Activated naive CD8-positive, alpha-beta T cell (primary cell): ENCODE measurements around the gene LIPE.

ENCODE experiments used
- H3K27ac Mint-ChIP-seq: one replicate; pipeline ENCODE4 v1.8.0; 2021; ENCODE audit warnings: mixed read lengths
- H3K27me3 Mint-ChIP-seq: one replicate; pipeline ENCODE4 v1.8.0; 2021; ENCODE audit warnings: mixed read lengths
- H3K36me3 Mint-ChIP-seq: one replicate; pipeline ENCODE4 v1.8.0; 2021; ENCODE audit warnings: mixed read lengths
- H3K4me1 Mint-ChIP-seq: one replicate; pipeline ENCODE4 v1.8.0; 2021; ENCODE audit warnings: low read depth, mixed read lengths
- H3K4me3 Mint-ChIP-seq: one replicate; pipeline ENCODE4 v1.8.0; 2021; ENCODE audit warnings: mild to moderate bottlenecking, mixed read lengths
- H3K9me3 Mint-ChIP-seq: one replicate; pipeline ENCODE4 v1.8.0; 2021; ENCODE audit warnings: low read depth, mixed read lengths

Gene LIPE

DNA sequence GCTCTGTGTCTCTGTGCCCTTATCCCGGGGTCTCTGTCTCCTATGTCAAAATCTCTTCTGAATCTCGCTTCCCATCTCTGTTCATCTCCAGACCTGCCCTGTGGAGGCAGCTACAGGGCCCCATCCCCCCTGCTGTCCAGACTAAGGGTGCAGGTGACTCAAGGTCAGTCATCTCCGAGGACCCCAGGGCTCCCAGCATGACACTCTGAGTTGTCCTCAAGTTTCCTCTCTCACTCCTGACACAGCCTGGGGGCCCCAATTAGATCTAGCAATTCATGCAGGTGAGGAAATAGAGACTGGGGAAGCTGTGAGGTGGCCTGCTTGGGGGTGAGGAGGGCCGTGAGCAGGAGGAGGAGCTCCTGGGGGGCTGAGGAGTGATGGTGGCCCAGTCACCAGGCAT lies 35.0 kb downstream of the LIPE start:
- Mint-ChIP-seq H3K9me3 (no peaks in the 10 kb centered on the region), H3K36me3 (no peaks in the 10 kb centered on the region), H3K27me3 (peaks cover 8% of the 10 kb centered on the region), H3K4me3 (no peak overlapping the region), H3K4me1 (peaks cover 11% of the 10 kb centered on the region), H3K27ac (no peak overlapping the region)

DNA sequence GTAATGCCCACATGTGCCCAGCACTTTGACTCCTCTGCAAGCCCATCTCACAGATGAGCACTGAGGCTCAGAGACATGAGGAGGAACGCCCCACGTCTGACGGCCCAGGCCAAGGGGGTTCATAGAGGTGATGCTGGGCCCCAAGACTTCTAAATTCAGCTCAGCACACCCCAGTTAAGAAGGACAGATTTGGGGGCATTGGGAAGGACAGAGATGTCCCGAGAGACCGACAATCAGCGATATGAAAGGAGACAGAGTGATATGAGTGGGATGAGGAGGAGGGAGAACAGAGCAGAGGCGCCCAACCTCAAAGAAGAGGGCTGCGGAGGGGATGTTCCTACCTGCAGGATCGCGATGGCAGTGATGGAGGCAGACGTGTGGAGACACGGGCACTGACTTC lies 37.3 kb downstream of the LIPE start, which contains the start of gene CNFN:
CNFN (minus strand) TSS at position 399 of the 400 bp plus-strand sequence. CDS start 1,260 bp downstream, outside the sequence.
- Mint-ChIP-seq H3K4me1 (peaks cover 7% of the 10 kb centered on the region), H3K27me3 (peaks cover 15% of the 10 kb centered on the region), H3K36me3 (no peaks in the 10 kb centered on the region), H3K4me3 (no peak within 1 kb of the TSS), H3K9me3 (no peaks in the 10 kb centered on the region), H3K27ac (no peak within 1 kb of the TSS)

DNA sequence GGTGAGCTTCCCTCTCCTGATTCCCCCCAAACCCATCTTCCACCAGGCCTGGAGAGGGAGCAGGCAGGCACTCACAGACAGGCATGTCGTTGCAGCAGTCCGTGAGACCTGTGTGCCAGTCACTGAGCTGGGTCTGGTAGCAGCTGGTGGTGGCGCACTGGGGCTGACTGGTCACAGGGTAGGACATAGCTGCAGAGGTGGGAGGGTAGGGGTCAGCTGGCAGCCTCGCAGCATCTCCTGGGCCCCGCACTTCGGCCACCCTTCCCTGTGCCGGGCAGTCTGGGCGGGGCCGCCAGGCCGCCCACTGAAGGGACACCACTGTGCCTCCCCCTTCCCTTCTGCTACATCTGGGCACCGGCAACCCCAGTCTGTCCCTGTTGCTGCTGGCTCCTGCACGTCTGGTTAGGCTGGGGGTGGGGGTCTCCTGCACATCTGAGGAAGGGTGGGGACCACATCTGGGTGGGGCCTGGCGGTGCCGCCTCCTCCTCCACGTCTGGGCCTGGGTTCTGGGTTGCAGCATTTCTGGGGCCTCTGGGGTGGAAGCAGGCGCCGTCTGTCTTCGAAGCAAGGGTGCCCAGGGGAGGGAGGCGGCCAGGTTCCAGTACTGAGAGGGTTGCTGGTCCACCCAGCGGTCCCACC lies 38.2 kb downstream of the LIPE start:
- Mint-ChIP-seq H3K27me3 (peaks cover 15% of the 10 kb centered on the region), H3K27ac (no peak overlapping the region), H3K4me1 (peaks cover 5% of the 10 kb centered on the region), H3K9me3 (no peaks in the 10 kb centered on the region), H3K36me3 (no peaks in the 10 kb centered on the region), H3K4me3 (no peak overlapping the region)

DNA sequence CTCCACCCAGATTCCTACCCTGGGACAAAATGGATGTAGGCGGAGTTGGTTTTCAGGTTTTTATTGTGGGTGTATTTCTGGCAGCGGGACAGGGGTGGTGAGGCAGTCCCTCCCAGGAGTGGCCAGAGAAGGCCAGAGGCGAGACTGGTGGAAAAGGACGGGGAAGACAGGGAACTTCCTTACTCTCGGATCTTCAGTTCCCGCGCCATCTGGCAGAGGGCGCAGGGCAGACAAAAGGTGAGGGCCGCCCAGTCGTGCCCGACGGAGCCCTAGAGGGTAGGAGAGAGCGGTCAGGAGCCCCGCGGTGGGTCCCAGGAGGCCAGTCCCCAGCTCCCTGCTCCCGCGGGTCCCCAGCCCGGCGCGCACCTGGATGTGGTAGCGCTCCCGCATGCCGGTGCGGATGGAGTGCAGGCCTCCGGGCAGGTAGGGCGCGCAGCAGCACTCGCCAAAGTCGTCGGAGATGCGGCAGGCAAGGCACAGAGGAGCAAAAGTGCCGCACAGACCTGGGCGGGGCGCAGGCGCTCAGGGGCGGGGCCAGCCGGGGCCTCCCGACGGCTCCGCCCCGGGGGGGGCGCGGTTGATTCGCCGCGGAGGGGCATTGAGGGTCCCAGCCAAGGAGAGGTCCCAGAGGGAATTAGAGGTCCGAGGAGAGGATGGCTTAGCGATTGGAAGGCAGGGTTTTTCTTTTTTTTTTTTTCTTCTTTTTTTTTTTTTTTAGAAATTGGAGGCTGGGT lies 40.0 kb downstream of the LIPE start:
- H3K36me3 Mint-ChIP-seq, result no peaks in the 10 kb centered on the region
- peaks cover 24% of the 10 kb centered on the region for H3K27me3 Mint-ChIP-seq
- no peaks in the 10 kb centered on the region for H3K9me3 Mint-ChIP-seq
- H3K4me1 Mint-ChIP-seq, result peaks cover 5% of the 10 kb centered on the region
- H3K27ac Mint-ChIP-seq, result no peak overlapping the region
- peak overlapping the region; percentile 50 for H3K4me3 Mint-ChIP-seq

DNA sequence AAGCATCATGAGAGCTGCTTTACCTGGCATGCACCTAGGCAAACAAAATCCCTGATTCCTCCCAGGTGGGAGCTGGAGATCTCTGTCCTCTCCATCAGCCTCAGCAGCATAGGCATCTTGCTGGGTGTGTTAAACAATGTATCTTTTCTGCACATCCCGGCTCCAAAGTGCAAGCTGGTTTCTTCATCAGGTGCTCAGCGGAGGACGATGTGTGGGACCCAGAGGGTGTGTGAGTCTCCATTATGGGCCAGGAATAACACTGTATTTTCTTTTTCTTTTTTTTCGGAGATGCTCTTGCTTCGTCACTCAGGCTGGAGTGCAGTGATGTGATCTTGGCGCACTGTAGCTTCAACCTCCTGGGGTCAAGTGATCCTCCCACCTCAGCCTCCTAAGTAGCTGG lies 47.0 kb downstream of the LIPE start:
- Mint-ChIP-seq H3K27ac (no peak overlapping the region), H3K27me3 (peaks cover 10% of the 10 kb centered on the region), H3K4me3 (no peak overlapping the region), H3K9me3 (no peaks in the 10 kb centered on the region), H3K4me1 (peaks cover 4% of the 10 kb centered on the region), H3K36me3 (no peaks in the 10 kb centered on the region)

DNA sequence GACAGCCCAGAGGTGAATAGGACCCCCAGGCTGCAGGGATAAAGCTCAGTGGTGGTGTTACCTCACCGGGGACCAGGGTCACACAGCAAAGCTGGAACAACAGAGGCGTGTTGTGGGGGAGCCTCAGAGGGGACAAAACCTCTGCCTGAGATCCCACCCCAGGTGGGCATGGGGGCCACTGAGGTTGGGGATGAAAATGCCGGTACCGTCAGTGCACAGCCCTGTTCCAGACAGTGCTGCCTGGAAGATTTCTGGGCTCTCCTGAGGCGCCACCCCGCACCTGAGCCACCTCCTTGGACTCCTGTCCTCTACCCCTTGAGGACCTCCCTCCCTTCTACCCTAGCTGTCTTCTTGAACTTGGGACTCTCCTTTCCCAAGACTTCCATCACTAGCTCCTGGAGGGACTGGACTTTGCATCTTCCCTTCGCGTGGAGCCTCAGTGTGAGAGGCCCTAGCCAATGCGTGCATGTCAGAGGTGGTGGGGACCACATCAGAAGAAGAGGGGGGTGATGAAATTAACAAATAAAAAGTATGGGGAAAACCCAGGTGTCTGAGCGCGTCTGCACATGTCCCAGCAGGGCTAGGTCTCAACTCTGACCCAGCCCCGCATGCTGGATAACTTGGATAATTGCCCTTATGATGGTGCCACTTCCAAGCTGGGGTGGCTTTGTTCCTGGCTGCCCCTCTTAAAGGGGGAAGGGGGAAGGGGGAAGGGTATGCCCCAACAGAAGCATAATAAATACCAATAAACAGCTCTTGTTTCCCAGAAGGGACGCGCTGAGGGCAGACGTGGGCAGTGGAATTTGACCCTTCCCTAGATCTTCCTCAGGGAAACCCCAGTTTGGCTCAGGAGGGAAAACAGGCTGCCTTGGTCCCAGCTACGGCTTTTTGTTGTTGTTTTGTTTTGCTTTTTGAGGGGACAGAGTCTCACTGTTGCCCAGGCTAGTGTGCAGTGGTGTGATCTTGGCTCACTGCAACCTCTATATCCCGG lies 48.7 kb downstream of the LIPE start:
- peaks cover 10% of the 10 kb centered on the region for H3K27me3 Mint-ChIP-seq
- H3K4me1 Mint-ChIP-seq, result peaks cover 4% of the 10 kb centered on the region
- peak overlapping the region; percentile 41 for H3K27ac Mint-ChIP-seq
- no peaks in the 10 kb centered on the region for H3K9me3 Mint-ChIP-seq
- H3K4me3 Mint-ChIP-seq, result no peak overlapping the region
- H3K36me3 Mint-ChIP-seq, result no peaks in the 10 kb centered on the region

DNA sequence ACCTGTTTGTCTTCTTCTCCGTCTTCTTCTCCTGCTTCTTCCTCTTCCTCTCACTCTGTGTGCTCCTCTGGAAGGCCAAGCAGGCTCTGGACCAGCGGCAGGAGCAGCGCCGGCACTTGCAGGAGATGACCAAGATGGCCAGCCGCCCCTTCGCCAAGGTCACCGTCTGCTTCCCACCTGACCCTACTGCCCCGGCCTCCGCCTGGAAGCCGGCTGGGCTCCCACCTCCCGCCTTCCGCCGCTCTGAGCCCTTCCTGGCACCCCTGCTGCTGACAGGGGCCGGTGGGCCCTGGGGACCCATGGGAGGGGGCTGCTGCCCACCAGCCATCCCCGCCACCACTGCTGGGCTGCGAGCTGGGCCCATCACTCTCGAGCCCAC lies 51.0 kb downstream of the LIPE start:
- H3K9me3 Mint-ChIP-seq, result no peaks in the 10 kb centered on the region
- no peak overlapping the region for H3K4me3 Mint-ChIP-seq
- H3K4me1 Mint-ChIP-seq, result peaks cover 4% of the 10 kb centered on the region
- peaks cover 2% of the 10 kb centered on the region for H3K36me3 Mint-ChIP-seq
- no peak overlapping the region for H3K27ac Mint-ChIP-seq
- H3K27me3 Mint-ChIP-seq, result no peaks in the 10 kb centered on the region

DNA sequence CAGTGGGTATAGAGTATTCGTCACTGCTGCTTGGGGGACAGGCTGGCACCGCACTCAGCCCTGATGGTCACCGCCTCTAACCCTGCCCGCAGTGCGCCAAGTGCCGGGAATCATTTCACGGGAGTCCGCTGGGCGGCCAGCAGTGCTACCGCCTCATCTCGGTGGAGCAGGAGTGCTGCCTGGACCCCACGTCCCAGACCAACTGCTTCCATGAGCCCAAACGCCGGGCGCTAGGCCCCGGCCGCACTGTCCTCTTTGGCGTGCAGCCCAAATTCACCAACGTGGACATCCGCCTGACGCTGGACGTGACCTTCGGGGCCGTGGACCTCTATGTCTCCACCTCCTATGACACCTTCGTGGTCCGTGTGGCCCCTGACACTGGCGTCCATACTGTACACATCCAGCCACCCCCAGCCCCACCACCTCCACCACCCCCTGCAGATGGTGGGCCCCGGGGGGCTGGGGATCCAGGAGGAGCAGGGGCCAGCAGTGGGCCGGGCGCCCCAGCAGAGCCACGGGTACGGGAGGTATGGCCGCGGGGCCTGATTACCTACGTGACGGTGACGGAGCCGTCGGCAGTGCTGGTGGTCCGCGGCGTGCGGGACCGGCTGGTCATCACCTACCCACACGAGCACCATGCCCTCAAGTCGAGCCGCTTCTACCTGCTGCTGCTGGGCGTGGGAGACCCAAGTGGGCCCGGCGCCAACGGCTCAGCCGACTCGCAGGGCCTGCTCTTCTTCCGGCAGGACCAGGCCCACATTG lies 51.6 kb downstream of the LIPE start:
- no peak overlapping the region for H3K27ac Mint-ChIP-seq
- no peak overlapping the region for H3K4me3 Mint-ChIP-seq
- H3K36me3 Mint-ChIP-seq, result peaks cover 2% of the 10 kb centered on the region
- peaks cover 4% of the 10 kb centered on the region for H3K4me1 Mint-ChIP-seq
- no peaks in the 10 kb centered on the region for H3K9me3 Mint-ChIP-seq
- H3K27me3 Mint-ChIP-seq, result no peaks in the 10 kb centered on the region

DNA sequence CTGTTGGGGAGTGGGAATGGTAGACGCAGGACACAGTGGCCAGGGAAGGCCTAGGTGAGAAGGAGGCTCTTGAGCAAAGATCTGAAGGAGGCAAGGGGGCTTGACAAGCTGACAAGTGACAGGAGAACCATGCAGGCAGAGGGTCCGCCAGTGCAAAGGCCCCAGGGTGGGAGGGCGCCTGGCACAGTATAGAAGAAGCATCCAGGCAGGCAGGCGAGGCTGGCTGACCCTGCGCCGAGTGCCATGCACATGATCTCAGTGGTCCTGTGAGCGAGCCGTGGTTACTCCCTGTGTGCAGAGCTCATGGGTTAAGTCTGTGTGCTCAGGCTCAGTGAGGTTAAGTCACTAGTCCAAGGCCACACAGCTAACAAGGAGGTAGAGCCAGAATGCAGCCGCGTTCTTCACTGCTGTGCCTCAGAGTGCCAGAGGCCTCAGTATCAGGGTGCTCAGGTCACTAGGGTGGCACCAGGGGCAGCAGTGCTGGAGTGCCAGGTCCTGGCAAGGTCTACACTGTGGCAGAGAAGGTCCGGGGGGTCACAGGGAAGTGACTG lies 52.3 kb downstream of the LIPE start:
- Mint-ChIP-seq H3K27ac (no peak overlapping the region), H3K27me3 (no peaks in the 10 kb centered on the region), H3K9me3 (no peaks in the 10 kb centered on the region), H3K36me3 (peaks cover 2% of the 10 kb centered on the region), H3K4me3 (no peak overlapping the region), H3K4me1 (peaks cover 4% of the 10 kb centered on the region)

DNA sequence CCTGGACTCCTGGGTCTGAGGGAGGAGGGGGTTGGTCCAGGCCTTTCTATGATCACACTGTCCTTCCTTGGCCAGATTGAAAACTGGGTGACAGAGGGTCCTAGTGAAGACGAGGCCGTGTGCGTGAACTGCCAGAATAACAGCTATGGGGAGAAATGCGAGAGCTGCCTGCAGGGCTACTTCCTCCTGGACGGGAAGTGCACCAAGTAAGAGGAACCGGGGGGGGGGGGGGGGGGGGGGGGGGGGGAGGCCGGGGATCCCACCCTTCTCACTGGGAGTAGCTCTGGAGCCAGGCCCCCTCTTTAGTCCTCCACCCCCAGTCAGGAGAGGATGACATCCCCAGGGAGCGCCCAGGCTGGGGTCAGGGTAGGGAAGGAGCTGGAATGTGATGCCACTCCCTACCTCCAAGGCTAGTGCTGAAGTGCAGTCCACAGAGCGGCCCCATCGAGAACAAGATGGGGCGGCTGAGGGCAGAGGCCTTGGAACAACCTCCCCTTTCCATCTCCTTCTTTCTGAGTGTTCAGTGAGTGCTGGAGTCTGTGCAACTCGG lies 56.5 kb downstream of the LIPE start:
- no peak overlapping the region for H3K4me3 Mint-ChIP-seq
- H3K36me3 Mint-ChIP-seq, result peaks cover 2% of the 10 kb centered on the region
- H3K9me3 Mint-ChIP-seq, result no peaks in the 10 kb centered on the region
- no peaks in the 10 kb centered on the region for H3K27me3 Mint-ChIP-seq
- H3K27ac Mint-ChIP-seq, result no peak overlapping the region
- H3K4me1 Mint-ChIP-seq, result no peaks in the 10 kb centered on the region

DNA sequence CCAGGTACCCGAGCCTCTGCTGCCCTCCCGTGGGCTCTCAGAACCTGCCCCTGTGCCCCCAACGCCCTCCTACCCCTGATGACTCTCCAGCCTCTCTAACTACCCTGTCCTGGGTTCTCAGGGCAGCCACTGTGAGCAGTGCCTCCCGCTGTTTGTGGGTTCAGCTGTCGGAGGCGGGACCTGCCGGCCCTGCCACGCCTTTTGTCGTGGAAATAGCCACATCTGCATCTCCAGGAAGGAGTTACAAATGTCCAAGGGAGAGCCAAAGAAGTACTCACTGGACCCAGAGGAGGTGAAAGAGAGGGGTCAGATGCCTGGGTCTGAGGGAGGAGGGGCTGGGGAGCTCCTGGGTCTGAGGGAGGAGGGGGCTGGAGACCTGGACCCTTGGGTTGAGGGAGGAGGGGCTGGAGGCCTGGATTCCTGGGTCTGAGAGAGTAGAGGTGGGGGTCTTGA lies 57.1 kb downstream of the LIPE start:
- Mint-ChIP-seq H3K9me3 (no peaks in the 10 kb centered on the region), H3K36me3 (peaks cover 2% of the 10 kb centered on the region), H3K27me3 (no peaks in the 10 kb centered on the region), H3K27ac (no peak overlapping the region), H3K4me3 (no peak overlapping the region), H3K4me1 (no peaks in the 10 kb centered on the region)

DNA sequence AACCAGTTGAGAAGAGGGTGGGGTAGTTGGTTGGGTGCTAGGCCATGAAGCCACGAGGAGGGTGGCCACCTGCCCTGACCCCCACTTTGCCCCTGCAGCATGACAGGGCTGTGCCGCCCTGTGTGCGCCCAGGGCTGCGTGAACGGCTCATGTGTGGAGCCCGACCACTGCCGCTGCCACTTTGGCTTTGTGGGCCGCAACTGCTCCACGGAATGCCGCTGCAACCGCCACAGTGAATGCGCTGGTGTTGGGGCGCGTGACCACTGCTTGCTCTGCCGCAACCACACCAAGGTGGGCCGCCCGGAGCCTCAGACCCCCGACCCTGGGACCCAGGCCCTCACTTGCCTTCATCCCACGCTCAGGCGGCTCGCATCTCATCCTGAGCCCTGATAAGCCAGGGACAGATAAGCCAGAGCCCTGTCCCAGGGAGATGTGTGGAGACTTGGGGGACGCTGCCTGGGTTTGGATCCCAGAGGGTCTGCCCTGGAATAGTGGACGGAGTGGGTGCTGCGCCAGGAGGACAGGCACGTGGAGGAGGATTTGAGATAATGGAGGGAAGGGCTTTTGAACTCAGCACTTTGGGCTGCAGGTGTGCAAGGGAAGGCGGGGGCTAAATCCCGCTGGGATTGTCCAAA lies 57.6 kb downstream of the LIPE start:
- peaks cover 2% of the 10 kb centered on the region for H3K36me3 Mint-ChIP-seq
- H3K27ac Mint-ChIP-seq, result no peak overlapping the region
- H3K27me3 Mint-ChIP-seq, result no peaks in the 10 kb centered on the region
- no peaks in the 10 kb centered on the region for H3K4me1 Mint-ChIP-seq
- no peaks in the 10 kb centered on the region for H3K9me3 Mint-ChIP-seq
- no peak overlapping the region for H3K4me3 Mint-ChIP-seq

DNA sequence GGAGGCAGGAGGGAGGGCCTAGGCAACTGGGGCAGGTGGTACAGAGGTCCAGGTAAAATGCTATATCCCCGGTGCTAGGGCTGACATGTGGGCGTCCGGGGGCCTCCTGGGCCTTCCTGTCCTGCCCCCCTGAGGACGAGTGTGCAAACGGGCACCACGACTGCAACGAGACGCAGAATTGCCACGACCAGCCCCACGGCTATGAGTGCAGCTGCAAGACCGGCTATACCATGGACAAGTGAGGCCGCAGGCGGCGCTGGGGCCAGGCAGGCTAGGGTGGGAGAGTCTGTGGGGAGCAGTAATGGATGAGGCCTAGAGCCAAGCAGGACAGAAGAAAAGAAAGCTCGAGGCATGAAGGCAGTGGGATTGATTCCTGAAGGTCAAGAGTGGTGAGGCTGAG lies 58.4 kb downstream of the LIPE start:
- H3K4me1 Mint-ChIP-seq, result no peaks in the 10 kb centered on the region
- no peak overlapping the region for H3K27ac Mint-ChIP-seq
- no peak overlapping the region for H3K4me3 Mint-ChIP-seq

More for the DNA sequence above, 58.4 kb downstream of the LIPE start:
- Mint-ChIP-seq H3K9me3 (no peaks in the 10 kb centered on the region), H3K27me3 (no peaks in the 10 kb centered on the region), H3K36me3 (peaks cover 3% of the 10 kb centered on the region)
